NOMO-1 treated with DMSO at 0.1 percent for 48 hours (cell line): Measurements from ENCODE around the gene USB1.
"Not testable (repeated sequence)": the region's sequence is repeated elsewhere in the genome, so short reads cannot be mapped to it uniquely, and the experiment has no call there.

Experiments used
- DNase-seq: peaks from one replicate; lab custom pipeline; 2025; ENCODE audit not compliant: unreplicated experiment; lab: John Stamatoyannopoulos, UW

USB1 gene

GRCh38 chr16:57969451-57970123 lies 31.6 kb upstream of the USB1 start:
- DNase-seq: no peak

- no peak for DNase-seq
Measured at GRCh38 chr16:57970319-57970718, 30.9 kb upstream of the USB1 start.

GRCh38 chr16:57970970-57971369 lies 30.2 kb upstream of the USB1 start, which contains the start of gene CNGB1:
TSS of gene CNGB1 (minus strand) at chr16:57971128. CDS start at chr16:57967286, 3,842 bp downstream.
- DNase-seq: no peak

GRCh38 chr16:57971848-57972247 lies 29.4 kb upstream of the USB1 start:
- no peak for DNase-seq

- no peak for DNase-seq
Measured at GRCh38 chr16:57972306-57972705, 28.9 kb upstream of the USB1 start.

GRCh38 chr16:57976331-57976796 lies 24.8 kb upstream of the USB1 start:
- DNase-seq: no peak

GRCh38 chr16:57977418-57978069 lies 23.7 kb upstream of the USB1 start:
- no peak for DNase-seq

- not testable (repeated sequence) for DNase-seq
Measured at GRCh38 chr16:57978070-57978465, 23.1 kb upstream of the USB1 start.

GRCh38 chr16:57979006-57979585 lies 22.1 kb upstream of the USB1 start:
- DNase-seq: no peak

- no peak for DNase-seq
Measured at GRCh38 chr16:57981636-57982035, 19.6 kb upstream of the USB1 start.

- no peak for DNase-seq
Measured at GRCh38 chr16:57982385-57982784, 18.8 kb upstream of the USB1 start.

GRCh38 chr16:57984443-57985203 lies 16.6 kb upstream of the USB1 start:
- DNase-seq: peak; percentile 40

- DNase-seq: no peak
Measured at GRCh38 chr16:57985204-57986181, 15.7 kb upstream of the USB1 start.

- no peak for DNase-seq
Measured at GRCh38 chr16:57986196-57986595, 15.0 kb upstream of the USB1 start.

GRCh38 chr16:57987441-57988177 lies 13.6 kb upstream of the USB1 start:
- DNase-seq: no peak

- no peak for DNase-seq
Measured at GRCh38 chr16:57988929-57989328, 12.3 kb upstream of the USB1 start.

- no peak for DNase-seq
Measured at GRCh38 chr16:57991551-57992059, 9.6 kb upstream of the USB1 start.

GRCh38 chr16:57992084-57992483 lies 9.1 kb upstream of the USB1 start:
- DNase-seq: no peak

- DNase-seq: no peak
Measured at GRCh38 chr16:57993438-57993837, 7.8 kb upstream of the USB1 start.
